OCI-LY7 (cell line): ENCODE results near the gene RASL11A. TPM values are rescaled to one million over a fixed set of nuclear protein-coding genes. Genes with fewer than 3 reads are reported as not detected.
A peak's percentile ranks its signal among the peaks of the same experiment; 100 is the strongest.

Experiments
- BruUV-seq: library from RNA; stranded (reverse); fragments of 400-500 nt; replicated peaks from 2 replicates; lab custom pipeline; 2021; lab: Mats Ljungman, UMichigan
- CTCF ChIA-PET: fragments of 300-600 bp; sonication (Branson Sonifier 250); formaldehyde crosslinking; loops from one replicate; lab custom pipeline; 2022; ENCODE audit warnings: antibody characterized with exemption; ENCODE audit not compliant: unreplicated experiment; lab: Charles Lee
- POLR2A ChIA-PET: fragments of 300-600 bp; sonication (Branson Sonifier 250); formaldehyde crosslinking; loops from one replicate; lab custom pipeline; 2022; ENCODE audit warnings: antibody characterized with exemption; lab: Charles Lee
- DNase-seq: peaks from one replicate; pipeline ENCODE4 v3.0.0-alpha.2; 2015; ENCODE audit warnings: low spot score
- H2AFZ ChIP-seq: fragments of 200-600 bp; sonication (generic), shearing (Covaris generic); 2 replicates; pipeline ENCODE4 v1.6.1; 2014; ENCODE audit warnings: mild to moderate bottlenecking, antibody characterized with exemption, low read length, moderate library complexity
- H3K27ac ChIP-seq: fragments of 200-600 bp; sonication (generic); 2 replicates; pipeline ENCODE4 v1.5.1; 2014; ENCODE audit warnings: mixed run types, low read depth, mild to moderate bottlenecking, moderate library complexity, low read length, inconsistent platforms; ENCODE audit not compliant: poor library complexity, severe bottlenecking
- H3K36me3 ChIP-seq: fragments of 200-600 bp; sonication (generic); 2 replicates; pipeline ENCODE4 v1.6.1; 2014; ENCODE audit warnings: mild to moderate bottlenecking, antibody characterized with exemption, low read length, moderate library complexity, mixed read lengths; ENCODE audit not compliant: insufficient read depth
- H3K4me1 ChIP-seq: fragments of 200-600 bp; sonication (generic); 2 replicates; pipeline ENCODE4 v1.5.1; 2014; ENCODE audit warnings: mild to moderate bottlenecking, low read length; ENCODE audit not compliant: insufficient read depth, poor library complexity, severe bottlenecking
- H3K4me2 ChIP-seq: fragments of 200-600 bp; sonication (generic); 2 replicates; pipeline ENCODE4 v1.6.1; 2014; ENCODE audit warnings: mild to moderate bottlenecking, low read length
- H3K4me3 ChIP-seq: fragments of 200-600 bp; sonication (generic); 2 replicates; pipeline ENCODE4 v1.5.1; 2014; ENCODE audit warnings: mild to moderate bottlenecking, low read depth, low read length; ENCODE audit not compliant: poor library complexity, severe bottlenecking
- H3K79me2 ChIP-seq: fragments of 200-600 bp; sonication (generic); 2 replicates; pipeline ENCODE4 v1.6.1; 2016; ENCODE audit warnings: low read depth, mild to moderate bottlenecking, low read length, moderate library complexity, mixed read lengths; ENCODE audit not compliant: insufficient read depth
- H3K9me2 ChIP-seq: fragments of 200-600 bp; sonication (generic); 2 replicates; pipeline ENCODE4 v1.6.1; 2016; ENCODE audit warnings: mild to moderate bottlenecking, low read length, mixed read lengths; ENCODE audit not compliant: insufficient read depth
- H3K9me3 ChIP-seq: fragments of 200-600 bp; sonication (generic); 2 replicates; pipeline ENCODE4 v1.6.1; 2014; ENCODE audit warnings: mild to moderate bottlenecking, mixed run types, low read length, mixed read lengths
- H4K20me1 ChIP-seq: fragments of 200-600 bp; sonication (generic); 2 replicates; pipeline ENCODE4 v1.6.1; 2014; ENCODE audit warnings: mild to moderate bottlenecking, antibody characterized with exemption, low read length, moderate library complexity, mixed read lengths; ENCODE audit not compliant: insufficient read depth
- CTCF ChIP-seq: fragments of 200-600 bp; sonication (generic); conservative IDR thresholded peaks from 2 replicates; pipeline ENCODE4 v1.5.1; 2014; ENCODE audit warnings: mild to moderate bottlenecking, antibody characterized with exemption, low read length, moderate library complexity, mixed read lengths
- EZH2phosphoT487 ChIP-seq: fragments of 200-600 bp; sonication (generic); IDR thresholded peaks from 2 replicates; pipeline ENCODE4 v1.6.1; 2018; ENCODE audit warnings: low read depth, borderline replicate concordance, mild to moderate bottlenecking, mixed run types, antibody characterized with exemption, low read length, moderate library complexity, mixed read lengths
- intact Hi-C: fragments of 100-400 bp; cut with micrococcal nuclease; formaldehyde crosslinking; loops from one replicate; pipeline ENCODE4 v1.10.0; 2022; ENCODE audit not compliant: unreplicated experiment
- total RNA-seq, 2 experiments: library from RNA; depleted of rRNA in 1 of 2; stranded (reverse); fragments of >200 nt in 1 of 2; shearing (Covaris generic) in 1 of 2; gene quantifications; 2 replicates each; pipeline ENCODE4 v1.2.3, GENCODE V29; 2014 to 2022

Gene RASL11A
- total RNA-seq, 2 experiments from 2014 or later: 1.3 to 2.4 TPM

GRCh38 chr13:27306364-27306763 is 35.7 kb downstream of the RASL11A start:
- Histone ChIP-seq H3K79me2 (no peaks in the 10 kb centered on the region), H4K20me1 (no peaks in the 10 kb centered on the region), H3K36me3 (no peaks in the 10 kb centered on the region), H3K4me3 (peak overlapping the region; percentile 54), H3K27ac (peak overlapping the region; percentile 93), H3K9me2 (no peaks in the 10 kb centered on the region), H2AFZ (peak overlapping the region; percentile 98), H3K4me1 (peaks cover 62% of the 10 kb centered on the region), H3K9me3 (no peaks in the 10 kb centered on the region; the same call in 1 of the 2 replicates), H3K4me2 (peak overlapping the region; percentile 74)
- TSS peak; percentile 90 for BruUV-seq
- ChIA-PET CTCF (no interaction called here), POLR2A (interaction anchor here (0.6 to 4.9 kb wide), 6 partner anchors 9 to 515 kb away, joined by 4 to 46 read pairs (median 6); no protein-coding TSS in a partner anchor)
- no peak for DNase-seq
- TF ChIP-seq EZH2phosphoT487 (no peak), CTCF (no peak)
- intact Hi-C loops: loop anchor here (5.0 kb wide), 1 partner anchor 54 kb away; the partner anchor contains the start of gene RPL21

GRCh38 chr13:27308941-27309340 is 38.3 kb downstream of the RASL11A start:
- Histone ChIP-seq H2AFZ (no peak overlapping the region), H3K4me3 (no peak overlapping the region), H3K27ac (no peak overlapping the region), H3K9me2 (no peaks in the 10 kb centered on the region), H3K36me3 (no peaks in the 10 kb centered on the region), H3K4me1 (peaks cover 77% of the 10 kb centered on the region), H4K20me1 (no peaks in the 10 kb centered on the region), H3K79me2 (no peaks in the 10 kb centered on the region), H3K9me3 (no peaks in the 10 kb centered on the region), H3K4me2 (no peak overlapping the region)
- POLR2A ChIA-PET: interaction anchor here (0.6 to 1.0 kb wide), 2 partner anchors 9 to 1038 kb away, joined by 3 to 4 read pairs; no protein-coding TSS in a partner anchor
- CTCF ChIA-PET: interaction anchor here (1.1 kb wide), 1 partner anchor 10 kb away, joined by 3 read pairs; no protein-coding TSS in a partner anchor
- no peak for DNase-seq
- intact Hi-C loops: loop anchor here (5.0 kb wide), 1 partner anchor 57 kb away; the partner anchor contains the start of gene RPL21
- no peak for TF ChIP-seq EZH2phosphoT487
- TF ChIP-seq CTCF: no peak
- no TSS peak for BruUV-seq

- H4K20me1 ChIP-seq: no peaks in the 10 kb centered on the region
- H3K79me2 ChIP-seq: no peaks in the 10 kb centered on the region
- no peak for DNase-seq
- no peak overlapping the region for H3K4me2 ChIP-seq
- 0 out of 2 replicates have a peak overlapping the region, but pooled peaks have one; percentile 5 for H2AFZ ChIP-seq
- POLR2A ChIA-PET: interaction anchor here (0.6 to 1.8 kb wide), 5 partner anchors 9 to 1037 kb away, joined by 3 to 4 read pairs (median 4); no protein-coding TSS in a partner anchor
- H3K9me2 ChIP-seq: no peaks in the 10 kb centered on the region
- no peak overlapping the region for H3K4me3 ChIP-seq
- H3K27ac ChIP-seq: no peak overlapping the region
- CTCF ChIA-PET: interaction anchor here (0.5 to 1.3 kb wide), 4 partner anchors 10 to 448 kb away, joined by 3 read pairs; no protein-coding TSS in a partner anchor
- intact Hi-C loops: loop anchor here (5.0 kb wide), 1 partner anchor 57 kb away; the partner anchor contains the start of gene RPL21
- TF ChIP-seq CTCF: no peak
- no peak for TF ChIP-seq EZH2phosphoT487
- peaks cover 73% of the 10 kb centered on the region for H3K4me1 ChIP-seq
- BruUV-seq: no TSS peak
- no peaks in the 10 kb centered on the region for H3K36me3 ChIP-seq
- no peaks in the 10 kb centered on the region for H3K9me3 ChIP-seq
Measured at GRCh38 chr13:27309401-27309958, 38.9 kb downstream of the RASL11A start.
